Measurements from ENCODE around the gene LMBRD2.

- TF ChIP-seq NFE2L1 (CRISPR knock-in tag; IDR thresholded peaks at IDR 0.05), result no peak
- TF ChIP-seq E2F1 (CRISPR knock-in tag; IDR thresholded peaks at IDR 0.05), result no peak
- TF ChIP-seq CTCF (IDR thresholded peaks at IDR 0.05), result no peak
- TF ChIP-seq JUN (CRISPR knock-in tag; IDR thresholded peaks at IDR 0.05), result no peak
- TF ChIP-seq, protein P1, sequence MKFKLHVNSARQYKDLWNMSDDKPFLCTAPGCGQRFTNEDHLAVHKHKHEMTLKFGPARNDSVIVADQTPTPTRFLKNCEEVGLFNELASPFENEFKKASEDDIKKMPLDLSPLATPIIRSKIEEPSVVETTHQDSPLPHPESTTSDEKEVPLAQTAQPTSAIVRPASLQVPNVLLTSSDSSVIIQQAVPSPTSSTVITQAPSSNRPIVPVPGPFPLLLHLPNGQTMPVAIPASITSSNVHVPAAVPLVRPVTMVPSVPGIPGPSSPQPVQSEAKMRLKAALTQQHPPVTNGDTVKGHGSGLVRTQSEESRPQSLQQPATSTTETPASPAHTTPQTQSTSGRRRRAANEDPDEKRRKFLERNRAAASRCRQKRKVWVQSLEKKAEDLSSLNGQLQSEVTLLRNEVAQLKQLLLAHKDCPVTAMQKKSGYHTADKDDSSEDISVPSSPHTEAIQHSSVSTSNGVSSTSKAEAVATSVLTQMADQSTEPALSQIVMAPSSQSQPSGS (CRISPR knock-in tag; IDR thresholded peaks at IDR 0.05; ENCODE audit: borderline replicate concordance, low read depth), result no peak
- TF ChIP-seq IRF2 (CRISPR knock-in tag; IDR thresholded peaks at IDR 0.05; ENCODE audit: borderline replicate concordance, low read depth), result no peak
- TF ChIP-seq, protein P2, sequence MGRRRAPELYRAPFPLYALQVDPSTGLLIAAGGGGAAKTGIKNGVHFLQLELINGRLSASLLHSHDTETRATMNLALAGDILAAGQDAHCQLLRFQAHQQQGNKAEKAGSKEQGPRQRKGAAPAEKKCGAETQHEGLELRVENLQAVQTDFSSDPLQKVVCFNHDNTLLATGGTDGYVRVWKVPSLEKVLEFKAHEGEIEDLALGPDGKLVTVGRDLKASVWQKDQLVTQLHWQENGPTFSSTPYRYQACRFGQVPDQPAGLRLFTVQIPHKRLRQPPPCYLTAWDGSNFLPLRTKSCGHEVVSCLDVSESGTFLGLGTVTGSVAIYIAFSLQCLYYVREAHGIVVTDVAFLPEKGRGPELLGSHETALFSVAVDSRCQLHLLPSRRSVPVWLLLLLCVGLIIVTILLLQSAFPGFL (CRISPR knock-in tag; IDR thresholded peaks at IDR 0.05; ENCODE audit: borderline replicate concordance), result no peak
- TF ChIP-seq GABPB1 (CRISPR knock-in tag; IDR thresholded peaks at IDR 0.05), result no peak
- TF ChIP-seq, protein P3, sequence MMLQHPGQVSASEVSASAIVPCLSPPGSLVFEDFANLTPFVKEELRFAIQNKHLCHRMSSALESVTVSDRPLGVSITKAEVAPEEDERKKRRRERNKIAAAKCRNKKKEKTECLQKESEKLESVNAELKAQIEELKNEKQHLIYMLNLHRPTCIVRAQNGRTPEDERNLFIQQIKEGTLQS (CRISPR knock-in tag; conservative IDR thresholded peaks at IDR 0.05), result no peak
- TF ChIP-seq, protein P4, sequence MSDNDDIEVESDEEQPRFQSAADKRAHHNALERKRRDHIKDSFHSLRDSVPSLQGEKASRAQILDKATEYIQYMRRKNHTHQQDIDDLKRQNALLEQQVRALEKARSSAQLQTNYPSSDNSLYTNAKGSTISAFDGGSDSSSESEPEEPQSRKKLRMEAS (CRISPR knock-in tag; IDR thresholded peaks at IDR 0.05), result no peak
These were observed 42.1 kb upstream of the LMBRD2 start for GRCh38 chr5:36193746-36194145.

Measured in WTC11 (cell line).